OCI-LY3 (cell line): Measurements from ENCODE around the gene HCST.

Source experiments
- EZH2phosphoT487 ChIP-seq: fragments of 200-600 bp; shearing (Covaris generic); IDR thresholded peaks from 2 replicates; pipeline ENCODE4 v1.6.1; 2018; ENCODE audit warnings: antibody characterized with exemption, mixed run types, low read depth
- TF ChIP-seq, protein P1 (sequence below): fragments of 200-600, 300-600 bp; sonication (generic); IDR thresholded peaks from 2 replicates; pipeline ENCODE4 v1.5.1; 2014; ENCODE audit warnings: antibody characterized with exemption, low read length, low read depth

DNA sequence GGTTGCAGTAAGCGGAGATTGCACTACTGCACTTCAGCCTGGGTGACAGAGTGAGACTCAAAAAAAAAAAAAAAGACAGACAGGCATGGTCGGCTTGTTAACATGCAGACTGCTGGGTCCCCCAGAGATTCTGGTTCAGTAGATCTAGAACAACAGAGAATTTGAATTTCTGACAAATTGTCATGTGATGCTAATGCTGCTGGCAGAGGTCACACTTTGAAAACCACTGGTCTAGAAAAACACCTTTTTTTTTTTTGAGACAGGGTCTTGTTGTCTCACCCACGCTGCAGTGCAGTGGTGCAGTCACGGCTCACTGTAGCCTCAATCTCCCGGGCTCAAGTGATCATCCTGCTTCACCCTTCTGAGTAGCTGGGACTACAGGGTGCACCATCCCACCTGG, 26.2 kb downstream of the HCST start:
- TF ChIP-seq, protein P1, sequence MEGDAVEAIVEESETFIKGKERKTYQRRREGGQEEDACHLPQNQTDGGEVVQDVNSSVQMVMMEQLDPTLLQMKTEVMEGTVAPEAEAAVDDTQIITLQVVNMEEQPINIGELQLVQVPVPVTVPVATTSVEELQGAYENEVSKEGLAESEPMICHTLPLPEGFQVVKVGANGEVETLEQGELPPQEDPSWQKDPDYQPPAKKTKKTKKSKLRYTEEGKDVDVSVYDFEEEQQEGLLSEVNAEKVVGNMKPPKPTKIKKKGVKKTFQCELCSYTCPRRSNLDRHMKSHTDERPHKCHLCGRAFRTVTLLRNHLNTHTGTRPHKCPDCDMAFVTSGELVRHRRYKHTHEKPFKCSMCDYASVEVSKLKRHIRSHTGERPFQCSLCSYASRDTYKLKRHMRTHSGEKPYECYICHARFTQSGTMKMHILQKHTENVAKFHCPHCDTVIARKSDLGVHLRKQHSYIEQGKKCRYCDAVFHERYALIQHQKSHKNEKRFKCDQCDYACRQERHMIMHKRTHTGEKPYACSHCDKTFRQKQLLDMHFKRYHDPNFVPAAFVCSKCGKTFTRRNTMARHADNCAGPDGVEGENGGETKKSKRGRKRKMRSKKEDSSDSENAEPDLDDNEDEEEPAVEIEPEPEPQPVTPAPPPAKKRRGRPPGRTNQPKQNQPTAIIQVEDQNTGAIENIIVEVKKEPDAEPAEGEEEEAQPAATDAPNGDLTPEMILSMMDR = no peak
- no peak for TF ChIP-seq EZH2phosphoT487
